ENCODE results near the gene TM9SF4.

The TM9SF4 gene

GRCh38 chr20:32130352-32130751 lies 20.8 kb downstream of the TM9SF4 start:
- DNase-seq = no peak

GRCh38 chr20:32130965-32131364 lies 21.5 kb downstream of the TM9SF4 start:
- no peak for DNase-seq

- no peak for DNase-seq
Observed at GRCh38 chr20:32132911-32133549, 23.5 kb downstream of the TM9SF4 start.

GRCh38 chr20:32134026-32134425 lies 24.5 kb downstream of the TM9SF4 start:
- no peak for DNase-seq

GRCh38 chr20:32135983-32136515 lies 26.5 kb downstream of the TM9SF4 start:
- DNase-seq = no peak

GRCh38 chr20:32138921-32139320 lies 29.4 kb downstream of the TM9SF4 start:
- DNase-seq = no peak

GRCh38 chr20:32139947-32140346 lies 30.4 kb downstream of the TM9SF4 start:
- DNase-seq = no peak

- no peak for DNase-seq
Observed at GRCh38 chr20:32140603-32141002, 31.1 kb downstream of the TM9SF4 start.

- no peak for DNase-seq
Observed at GRCh38 chr20:32141465-32141980, 32.0 kb downstream of the TM9SF4 start.

- no peak for DNase-seq
Observed at GRCh38 chr20:32142088-32142487, 32.6 kb downstream of the TM9SF4 start.

GRCh38 chr20:32142991-32143390 lies 33.5 kb downstream of the TM9SF4 start:
- no peak for DNase-seq

- no peak for DNase-seq
Observed at GRCh38 chr20:32144898-32145662, 35.6 kb downstream of the TM9SF4 start.

GRCh38 chr20:32149566-32150170 lies 40.2 kb downstream of the TM9SF4 start:
- DNase-seq = no peak

GRCh38 chr20:32150291-32150848 lies 40.9 kb downstream of the TM9SF4 start:
- no peak for DNase-seq

GRCh38 chr20:32152421-32153155 lies 43.1 kb downstream of the TM9SF4 start:
- no peak for DNase-seq

GRCh38 chr20:32153156-32153665 lies 43.7 kb downstream of the TM9SF4 start:
- DNase-seq = no peak

- no peak for DNase-seq
Observed at GRCh38 chr20:32153771-32154170, 44.3 kb downstream of the TM9SF4 start.

- peak; percentile 1 for DNase-seq
Observed at GRCh38 chr20:32155017-32155981, 45.8 kb downstream of the TM9SF4 start.

GRCh38 chr20:32157611-32158010 lies 48.1 kb downstream of the TM9SF4 start:
- DNase-seq = no peak

- no peak for DNase-seq
Observed at GRCh38 chr20:32158351-32158750, 48.8 kb downstream of the TM9SF4 start.
